ENCODE results near the gene MRAS.
"Not testable (repeated sequence)": the region's sequence is repeated elsewhere in the genome, so short reads cannot be mapped to it uniquely, and the experiment has no call there.

Gene MRAS

DNA sequence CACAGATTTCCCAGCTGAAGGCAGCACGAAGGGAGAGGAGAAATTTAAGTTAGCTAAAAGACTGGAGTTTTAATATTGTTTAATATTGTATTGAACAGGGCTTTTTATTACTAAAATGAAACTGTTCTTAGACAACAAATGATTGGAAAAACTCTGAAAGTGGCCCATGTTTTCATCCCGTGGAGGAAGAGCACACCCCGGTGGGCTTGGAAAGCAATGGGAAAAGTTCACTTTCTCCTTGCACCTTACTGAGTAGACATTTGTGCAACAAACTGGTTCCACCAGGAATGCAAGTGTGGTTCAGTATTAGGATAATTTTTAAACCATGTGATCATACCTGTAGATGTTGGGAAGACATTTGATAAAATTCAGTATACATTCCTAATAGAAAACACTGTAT, 77.8 kb downstream of the MRAS start:
- DNase-seq, result no peak

DNA sequence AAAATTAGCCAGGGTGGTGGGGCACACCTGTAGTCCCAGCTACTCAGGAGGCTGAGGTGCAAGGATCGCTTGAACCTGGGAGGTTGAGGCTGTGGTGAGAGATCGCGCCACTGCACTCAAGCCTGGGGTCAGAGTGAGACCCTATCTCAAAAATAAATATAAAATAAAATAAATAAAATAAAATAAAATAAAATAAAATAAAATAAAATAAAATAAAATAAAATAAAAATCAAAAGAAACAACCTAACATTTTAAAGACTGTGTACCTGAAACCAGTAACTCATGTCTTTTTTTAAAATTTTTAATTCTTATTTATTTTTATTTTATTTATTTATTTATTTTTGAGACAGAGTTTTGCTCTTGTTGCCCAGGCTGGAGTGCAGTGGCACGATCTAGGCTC, 78.4 kb downstream of the MRAS start:
- DNase-seq, result not testable (repeated sequence)

DNA sequence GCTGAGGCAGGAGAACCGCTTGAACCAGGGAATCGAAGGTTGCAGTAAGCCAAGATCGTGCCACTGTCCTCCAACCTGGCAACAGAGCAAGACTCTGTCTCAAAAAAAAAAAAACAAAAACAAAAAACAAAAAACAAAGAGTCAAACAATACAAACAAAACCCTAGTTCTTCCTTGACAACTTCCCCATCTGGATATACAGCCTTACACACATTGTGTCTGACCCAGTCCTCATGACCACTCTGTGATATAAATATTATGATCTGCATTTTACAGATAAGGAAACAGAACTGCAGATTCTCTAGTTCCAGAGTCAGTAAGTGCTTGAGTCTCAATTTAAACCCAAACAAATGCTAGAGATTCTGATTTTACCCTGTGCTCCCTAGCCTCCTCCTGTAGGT, 81.3 kb downstream of the MRAS start:
- no peak for DNase-seq

DNA sequence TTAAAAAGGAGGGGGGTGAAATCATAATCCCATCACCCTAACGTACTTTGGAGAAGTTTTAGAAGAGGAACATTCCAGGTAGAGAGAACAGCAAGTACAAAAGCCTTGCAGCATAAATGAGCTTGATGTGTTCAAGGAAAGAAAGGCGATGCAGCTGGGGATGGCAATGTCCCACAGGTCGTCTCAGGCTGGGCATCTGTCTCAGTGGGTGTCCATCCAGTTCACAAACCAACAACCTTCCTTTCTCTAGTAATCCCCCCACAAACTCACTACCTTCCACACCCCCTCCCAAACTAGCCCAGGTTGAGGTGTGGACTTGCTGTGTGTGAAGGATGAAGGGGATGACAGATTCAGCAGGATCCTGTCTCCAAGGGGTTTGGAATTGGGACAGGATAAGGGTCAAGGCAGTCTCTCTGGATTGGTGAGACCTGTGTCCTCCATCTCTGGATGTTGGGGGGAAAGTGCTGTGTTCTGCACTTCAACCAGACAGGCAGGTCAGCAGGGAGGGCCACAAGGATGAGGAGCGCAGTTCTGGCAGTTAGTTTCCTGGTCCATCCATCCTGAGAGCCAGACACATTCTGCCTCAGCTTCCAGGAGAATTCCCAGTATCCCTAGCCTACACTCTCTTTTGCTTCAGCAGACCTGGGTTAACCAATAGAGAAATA, 84.3 kb downstream of the MRAS start:
- no peak for DNase-seq

DNA sequence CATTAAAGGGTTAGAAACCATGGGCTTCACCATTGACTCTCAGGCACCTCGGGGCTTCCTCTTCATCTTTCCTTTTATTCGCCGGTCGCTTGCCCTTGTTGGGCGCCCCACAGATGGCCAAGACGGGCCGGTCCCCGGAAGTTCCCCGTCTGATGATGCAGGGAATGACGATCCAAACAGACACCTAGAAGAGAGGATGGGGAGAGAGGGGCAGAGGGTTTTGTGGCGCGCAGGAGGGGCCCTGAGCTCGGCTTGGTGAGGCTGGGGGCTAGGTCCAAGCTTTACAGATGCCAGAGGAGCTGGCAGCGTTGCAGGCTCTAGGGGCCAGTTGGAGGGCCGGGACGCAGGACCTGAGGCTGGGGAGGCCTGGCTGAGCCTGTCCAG, 85.5 kb downstream of the MRAS start:
- DNase-seq, result no peak

DNA sequence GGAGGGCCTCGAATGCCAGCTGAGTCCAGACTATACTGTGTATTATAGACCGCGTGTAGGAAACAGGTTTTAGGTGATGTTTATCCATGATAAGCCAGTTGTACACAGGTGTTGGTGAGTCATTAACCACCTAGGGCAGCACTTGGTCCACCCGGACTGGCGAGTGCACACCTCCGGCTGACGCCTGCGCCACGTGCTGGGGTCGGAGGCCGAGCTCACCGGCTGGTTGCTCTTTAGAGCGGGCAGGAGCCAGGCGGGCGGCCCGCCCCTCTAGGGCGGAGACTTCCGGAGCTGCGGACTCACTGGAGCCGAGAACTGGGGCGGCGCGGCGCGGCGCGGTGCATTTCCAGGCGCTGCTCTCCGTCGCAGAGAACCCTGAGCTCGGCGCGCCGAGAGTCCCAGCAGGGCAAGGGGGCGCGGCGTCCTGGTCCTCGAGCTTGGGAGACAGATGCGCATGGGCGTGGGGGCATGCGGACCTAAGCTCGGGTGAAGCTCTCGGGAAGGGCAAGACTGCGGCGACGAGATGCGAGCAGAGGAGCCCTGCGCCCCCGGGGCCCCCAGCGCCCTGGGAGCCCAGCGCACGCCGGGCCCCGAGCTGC, 86.0 kb downstream of the MRAS start, which contains the start of gene ESYT3:
ESYT3 (plus strand) TSS at position 341 of the 599 bp plus-strand sequence; CDS start at position 524, 183 bp downstream.
- no peak for DNase-seq

DNA sequence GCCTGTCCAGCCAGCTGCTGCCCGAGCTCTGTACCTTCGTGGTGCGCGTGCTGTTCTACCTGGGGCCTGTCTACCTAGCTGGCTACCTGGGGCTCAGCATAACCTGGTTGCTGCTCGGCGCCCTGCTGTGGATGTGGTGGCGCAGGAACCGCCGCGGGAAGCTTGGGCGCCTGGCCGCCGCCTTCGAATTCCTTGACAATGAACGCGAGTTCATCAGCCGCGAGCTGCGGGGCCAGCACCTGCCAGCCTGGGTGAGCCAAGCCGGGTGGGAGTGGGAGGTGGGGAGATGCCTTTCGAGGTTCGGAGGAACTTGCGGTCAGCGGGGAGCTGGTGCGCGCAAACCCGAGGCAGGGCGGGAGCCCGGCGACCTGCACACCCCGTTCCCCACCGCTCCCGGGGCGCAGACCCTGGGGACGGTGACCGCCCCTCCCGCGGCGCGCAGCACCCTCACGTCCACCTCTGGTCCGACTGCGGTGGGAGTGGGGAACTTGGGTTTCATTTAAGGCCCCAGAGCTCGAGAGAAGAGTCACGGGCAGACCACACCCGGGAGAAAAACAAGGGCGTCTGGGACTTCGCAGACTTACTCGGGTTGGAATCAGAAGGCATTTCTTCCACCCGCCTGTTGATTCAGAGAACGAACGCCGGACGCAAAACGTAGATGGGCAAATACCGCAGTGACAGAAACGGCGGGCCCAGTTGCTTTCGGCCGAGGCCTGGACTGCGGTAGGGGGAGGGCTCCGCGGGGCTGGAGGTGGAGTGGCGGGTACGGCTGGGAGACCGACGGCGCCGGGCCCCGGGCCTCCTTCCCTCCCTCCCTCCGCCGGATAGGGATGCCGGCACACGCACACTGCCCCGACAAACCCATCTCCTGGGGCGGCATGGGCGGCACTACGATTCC, 86.7 kb downstream of the MRAS start:
- DNase-seq, result no peak

DNA sequence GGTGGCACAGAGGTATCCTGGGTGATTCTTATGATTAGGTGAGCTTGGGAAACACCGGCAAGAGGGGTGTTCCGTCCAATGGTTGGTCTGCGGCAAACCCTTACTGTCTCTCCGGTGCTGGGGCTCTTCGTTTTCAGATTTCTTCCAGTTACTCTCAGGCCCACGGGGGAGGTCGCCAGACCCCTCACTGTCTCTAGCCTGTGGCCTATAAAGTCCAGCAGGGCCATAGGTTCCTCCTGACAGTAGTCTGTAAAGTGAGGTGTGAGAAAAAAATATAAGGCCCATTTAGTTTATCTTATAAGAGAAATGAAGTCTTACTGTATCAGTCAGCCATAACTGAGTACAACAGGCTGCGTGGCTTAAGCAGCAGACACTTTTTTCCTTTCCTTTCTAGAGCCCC, 87.5 kb downstream of the MRAS start:
- no peak for DNase-seq

DNA sequence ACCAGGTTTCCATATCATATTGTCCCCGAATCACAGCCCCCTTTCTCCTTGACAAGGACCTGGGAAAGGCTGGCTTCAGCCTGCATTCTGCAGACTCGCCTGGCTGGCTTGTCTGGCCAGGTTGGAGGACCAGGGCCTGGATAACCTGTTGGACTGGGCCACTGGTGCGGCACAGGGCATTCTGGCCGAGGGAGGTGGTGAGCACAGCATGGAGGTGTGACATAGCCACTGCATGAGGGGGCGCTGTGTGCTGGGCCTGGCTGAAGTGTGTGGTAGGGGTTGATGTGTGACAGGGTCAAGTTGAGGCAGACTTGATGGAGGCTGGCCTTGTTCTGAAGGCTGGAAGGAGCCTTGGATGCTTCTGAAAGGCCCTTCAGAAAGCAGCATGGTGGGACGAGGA, 88.9 kb downstream of the MRAS start:
- no peak for DNase-seq

DNA sequence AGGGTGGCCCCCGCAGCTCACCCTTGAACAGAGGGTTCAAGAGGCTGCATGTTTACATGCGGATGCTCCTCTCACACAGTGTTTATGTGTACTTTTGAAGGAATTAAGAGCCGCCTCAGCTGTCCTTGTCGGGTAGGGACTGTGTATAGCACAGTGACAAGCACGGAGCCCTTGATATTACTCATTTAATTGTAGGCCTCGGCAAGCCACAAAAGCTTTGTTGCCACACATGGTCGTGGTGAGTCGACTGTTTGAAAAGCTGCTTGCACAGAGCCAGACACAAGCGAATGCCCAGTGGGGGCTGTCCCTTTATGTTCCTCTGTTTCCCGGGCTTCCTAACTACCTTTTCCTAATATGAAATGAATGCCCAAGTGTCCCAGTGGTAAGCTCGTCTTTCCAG, 90.5 kb downstream of the MRAS start:
- no peak for DNase-seq

DNA sequence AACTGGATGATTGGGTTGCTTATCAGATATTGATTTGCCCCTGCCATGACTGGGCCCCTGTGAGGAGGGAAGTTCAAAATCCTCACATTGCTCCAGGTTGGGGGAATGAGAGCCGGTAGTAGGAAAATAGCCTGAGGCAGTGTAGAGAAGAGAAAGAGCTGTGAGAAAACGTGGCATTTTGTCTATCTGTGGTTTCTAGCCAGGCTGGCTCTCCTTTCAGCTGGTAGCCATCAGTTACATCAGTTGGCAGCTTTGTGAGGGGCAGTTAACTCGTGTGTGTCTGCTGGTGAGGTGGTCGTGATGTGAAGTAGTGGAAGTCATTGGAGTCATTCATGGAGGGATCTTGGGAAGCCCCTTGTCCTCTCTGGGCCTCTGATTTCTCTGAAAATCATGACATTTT, 91.3 kb downstream of the MRAS start:
- no peak for DNase-seq

DNA sequence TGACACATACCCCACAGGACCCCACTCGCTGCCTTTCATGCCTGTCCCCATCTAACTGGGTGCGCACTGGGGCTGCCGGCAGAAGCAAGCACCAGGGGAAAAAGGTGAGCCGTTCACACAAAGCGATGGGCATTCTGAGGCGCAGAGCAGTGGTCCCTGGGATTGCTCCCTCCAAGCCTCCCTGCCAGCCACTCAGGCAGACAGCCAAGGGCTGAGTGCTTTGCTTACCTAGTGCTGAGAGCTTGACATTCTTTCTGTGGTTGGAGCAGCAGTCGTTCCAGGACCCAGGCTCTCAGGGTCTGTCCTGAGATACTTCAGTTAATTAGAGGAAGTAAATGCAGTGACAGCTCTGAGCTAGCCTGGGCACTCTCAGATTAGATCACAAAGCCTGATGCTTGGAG, 91.7 kb downstream of the MRAS start:
- DNase-seq, result no peak

DNA sequence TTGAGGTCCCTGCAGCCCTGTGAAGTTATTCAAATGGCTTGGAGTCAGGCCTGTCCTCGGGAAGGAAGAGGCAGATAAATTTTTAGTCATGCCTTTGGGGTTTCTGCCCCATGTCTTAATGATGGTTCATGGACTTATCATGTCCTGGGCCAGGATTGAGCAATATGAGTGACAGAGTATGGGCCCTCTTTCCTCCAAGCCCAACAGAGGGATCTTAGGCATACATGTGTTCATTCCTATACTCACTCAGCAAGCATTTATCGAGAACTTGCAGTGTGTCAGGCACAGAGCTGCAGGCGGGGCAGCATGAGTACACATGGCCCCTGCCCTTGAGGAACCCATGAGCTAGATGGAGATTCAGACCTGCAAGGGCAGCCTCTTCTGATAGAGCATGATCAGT, 92.2 kb downstream of the MRAS start:
- DNase-seq, result no peak

DNA sequence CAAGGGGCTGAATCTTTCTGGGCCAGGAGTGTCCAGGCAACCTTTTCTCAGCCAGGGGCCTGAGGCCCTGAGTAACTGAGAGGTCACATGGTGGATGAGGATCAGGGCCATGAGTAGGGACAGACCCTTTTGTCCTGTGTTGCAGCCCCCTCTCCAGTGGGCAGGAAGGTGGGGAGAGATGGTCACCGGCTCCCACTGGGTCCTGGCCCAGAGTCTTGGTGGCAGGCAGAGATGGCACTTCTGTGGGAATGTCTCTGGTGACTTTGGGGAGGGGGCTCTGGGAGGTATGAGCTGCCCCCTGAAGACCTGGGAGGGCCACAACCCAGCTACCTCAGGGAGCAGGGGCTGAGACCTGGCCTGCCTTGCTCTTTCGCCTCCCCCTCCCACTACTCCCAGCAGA, 92.9 kb downstream of the MRAS start:
- no peak for DNase-seq

DNA sequence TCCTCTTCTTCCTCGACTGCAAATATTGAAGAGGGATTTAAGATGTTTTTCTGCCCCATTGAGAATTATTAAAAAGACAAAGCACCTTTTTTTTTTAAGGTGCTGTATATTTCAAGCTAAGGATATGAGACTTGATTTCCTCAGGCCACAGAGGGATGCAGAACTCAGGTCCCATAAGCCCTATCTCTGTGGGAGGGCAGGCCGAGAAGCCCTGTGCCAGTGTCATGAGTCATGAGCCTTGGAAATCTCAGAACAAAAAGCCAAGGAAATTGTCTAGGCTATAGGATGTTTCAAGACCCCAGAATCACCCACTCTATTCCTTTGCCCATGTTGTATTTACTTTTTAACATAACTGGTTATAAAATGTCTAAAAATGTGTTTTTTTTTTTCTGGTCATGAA, 93.4 kb downstream of the MRAS start:
- DNase-seq, result no peak

DNA sequence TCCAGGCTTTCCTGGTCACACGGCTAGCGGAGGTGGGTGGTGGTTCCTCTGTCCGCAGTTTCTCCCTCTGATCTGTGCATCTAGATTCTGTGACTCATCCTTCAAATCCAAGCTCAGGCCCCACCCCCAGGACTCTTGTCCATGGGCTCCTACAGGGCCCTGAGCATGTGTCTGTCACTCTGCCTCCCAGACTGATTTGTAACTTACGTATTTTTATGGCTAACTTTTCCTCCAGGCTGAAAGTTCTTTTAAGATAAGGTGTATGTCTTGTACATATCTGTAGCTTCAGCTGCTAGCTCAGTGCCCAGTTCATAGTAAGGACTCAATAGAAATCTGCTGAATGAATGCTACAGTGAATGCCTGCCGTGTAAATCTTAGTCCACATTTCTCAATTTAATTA, 94.1 kb downstream of the MRAS start:
- DNase-seq, result no peak

DNA sequence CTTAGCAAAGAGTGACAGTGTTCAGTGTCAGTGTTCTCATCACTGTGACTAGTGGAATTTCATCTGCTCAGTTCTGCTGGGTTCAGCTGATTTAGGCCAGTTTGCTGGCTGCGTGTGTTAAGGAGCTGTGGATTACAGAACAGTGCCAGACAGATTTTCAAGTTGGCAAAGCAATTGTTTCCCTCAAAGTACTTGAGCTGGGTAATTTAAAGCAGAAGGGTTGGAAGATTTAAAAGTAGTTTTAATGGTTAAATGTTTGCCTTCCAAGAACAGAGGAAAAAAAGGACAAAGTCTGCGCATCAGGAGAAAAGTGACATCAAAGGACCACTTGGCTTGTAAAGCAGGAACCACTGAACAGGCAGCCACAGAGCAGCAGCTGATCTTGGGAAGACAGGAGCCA, 94.7 kb downstream of the MRAS start:
- DNase-seq, result no peak

DNA sequence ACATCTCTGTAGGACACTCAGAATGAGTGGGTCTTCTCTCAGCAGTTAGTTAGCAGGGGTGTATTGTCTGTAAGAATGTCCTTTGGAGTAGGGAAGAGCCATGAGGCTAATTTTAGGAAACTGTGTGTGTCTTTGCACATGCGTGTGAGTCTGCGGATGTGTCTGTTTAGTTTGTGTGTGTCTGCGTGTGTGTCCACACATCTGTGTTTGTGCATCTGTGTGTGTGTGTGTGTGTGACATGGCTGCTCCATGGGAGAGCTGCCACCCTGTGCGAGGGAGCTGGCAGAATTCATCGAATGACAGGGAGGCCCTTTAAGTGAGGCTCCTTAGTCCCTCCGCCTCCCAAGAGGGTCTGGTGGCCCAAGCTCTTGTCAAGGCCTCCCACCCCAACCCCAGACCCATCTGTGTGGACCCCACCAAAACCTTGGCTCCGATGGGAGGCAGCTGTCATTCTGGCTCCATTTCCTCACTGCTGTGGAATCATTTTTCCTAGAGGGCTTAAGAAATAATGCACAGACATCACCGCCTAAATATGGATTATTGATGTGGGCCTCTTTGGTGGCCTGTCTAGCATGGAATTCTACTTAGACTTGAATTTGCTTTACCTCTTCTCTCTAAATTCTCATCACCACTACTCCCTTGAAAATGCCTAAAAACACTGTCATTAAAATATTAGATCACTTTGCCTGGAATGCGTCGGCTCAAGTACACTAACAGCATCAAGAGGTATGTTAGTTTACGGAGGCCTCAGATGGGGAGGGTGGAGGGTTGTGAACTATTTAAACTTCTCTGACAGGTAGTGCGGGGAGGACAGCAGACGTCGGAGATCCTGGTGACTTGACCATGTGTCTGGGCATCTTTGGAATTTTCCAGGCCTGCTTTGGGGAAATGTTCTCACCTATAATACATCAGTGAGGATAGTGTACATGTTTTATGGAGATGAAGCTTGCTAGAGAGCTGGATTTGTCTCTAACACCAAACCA, 95.4 kb downstream of the MRAS start:
- no peak for DNase-seq

DNA sequence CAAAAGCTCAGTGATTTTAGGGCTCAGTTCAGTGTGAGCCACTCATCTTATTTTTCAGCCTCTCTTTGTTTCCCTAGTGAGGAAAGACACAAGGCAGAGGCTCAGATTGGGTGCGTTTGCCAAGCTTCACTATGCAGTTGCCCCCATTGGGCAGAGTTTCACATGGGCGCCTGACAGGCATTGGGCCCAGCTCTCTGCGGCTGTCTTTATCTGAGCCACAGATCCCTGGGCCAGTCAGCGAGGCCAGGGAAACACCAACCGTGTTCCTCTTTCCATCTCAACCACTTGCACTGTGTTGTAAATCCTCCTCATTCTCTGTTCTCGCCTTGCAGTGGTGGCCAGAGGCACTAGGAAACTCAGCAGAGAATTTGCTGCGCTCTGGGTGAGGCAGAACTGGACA, 96.9 kb downstream of the MRAS start:
- DNase-seq, result no peak

DNA sequence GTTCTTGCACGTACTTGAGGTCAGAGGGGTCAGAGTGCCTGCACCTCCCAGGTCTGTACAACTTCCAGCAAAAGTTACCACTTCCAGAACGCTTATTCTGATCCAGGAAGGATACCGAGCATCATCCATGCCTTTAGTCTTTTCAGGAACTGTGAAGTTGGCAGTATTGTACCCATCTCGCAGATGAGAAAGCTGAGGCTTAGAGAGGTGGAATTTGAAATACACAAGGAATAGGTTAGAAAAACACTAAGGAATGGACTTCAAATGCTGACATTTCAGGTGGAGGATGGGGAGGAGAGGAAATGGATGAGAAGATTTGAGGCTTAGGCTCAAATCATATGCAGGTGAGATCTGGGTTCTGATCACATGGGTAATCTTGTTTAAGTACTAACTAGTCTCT, 97.3 kb downstream of the MRAS start:
- DNase-seq, result no peak

DNA sequence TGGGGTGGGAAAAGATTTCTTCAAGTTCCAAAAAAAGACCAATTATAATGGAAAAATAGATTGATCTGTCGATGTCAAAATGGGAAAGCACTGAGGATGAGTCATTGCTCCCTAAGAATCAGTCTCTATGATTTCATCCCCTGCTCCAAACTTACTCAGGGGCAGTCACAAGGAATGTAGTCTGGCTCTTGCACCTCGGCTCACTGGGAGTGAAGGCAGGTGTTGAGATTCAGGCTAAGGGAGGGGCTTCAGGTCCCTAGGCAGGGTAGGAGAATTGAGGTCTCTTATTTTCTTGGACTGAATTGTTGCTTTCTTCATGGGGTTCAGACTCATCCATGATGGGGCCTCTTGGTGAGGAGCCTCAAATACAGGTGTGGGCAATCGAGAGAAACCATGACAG, 100.3 kb downstream of the MRAS start:
- no peak for DNase-seq

DNA sequence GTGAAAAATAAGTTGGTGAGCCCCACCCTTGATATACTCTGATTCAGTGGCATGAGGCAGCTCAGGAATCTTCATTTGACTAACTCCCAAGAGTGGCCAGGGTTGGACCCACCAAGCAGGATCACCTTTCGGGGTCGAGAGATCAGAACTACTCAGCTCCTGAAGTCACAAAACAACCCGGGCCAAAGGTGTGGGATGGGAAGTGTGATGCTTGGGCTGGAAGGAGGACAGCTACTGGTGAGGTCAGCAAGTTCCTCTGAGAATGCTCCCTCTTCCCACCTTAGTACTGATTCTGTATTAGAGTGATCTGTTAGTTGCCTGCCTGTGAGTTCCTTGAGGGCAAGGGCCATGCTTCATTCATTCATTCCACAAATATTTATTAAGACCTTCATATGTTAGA, 101.1 kb downstream of the MRAS start:
- DNase-seq, result no peak

DNA sequence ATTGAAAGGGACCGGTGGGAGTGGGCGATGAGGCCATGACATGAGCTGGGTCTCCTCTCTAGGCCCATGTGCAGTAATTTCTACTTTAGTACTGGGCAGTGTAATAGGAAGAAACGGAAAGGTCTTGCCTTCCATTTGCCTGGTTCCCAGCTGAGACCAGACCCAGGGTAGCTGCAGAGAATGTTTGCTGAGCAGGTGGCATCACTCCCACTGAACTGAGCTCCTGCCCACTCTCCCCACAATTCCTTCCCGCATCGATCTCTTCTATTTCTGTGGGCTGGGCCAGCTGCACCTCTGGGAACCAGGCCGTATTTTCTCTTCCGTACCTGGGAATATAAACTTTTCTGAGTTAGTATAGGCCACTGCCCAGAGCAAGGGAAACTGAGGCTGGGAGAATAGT, 101.8 kb downstream of the MRAS start:
- DNase-seq, result no peak
